Measurements from ENCODE around the gene AKAP9. TPM values are rescaled to one million over a fixed set of nuclear protein-coding genes. Genes with fewer than 3 reads are reported as not detected.
A peak's percentile ranks its signal among the peaks of the same experiment; 100 is the strongest.
"Not testable (repeated sequence)": the region's sequence is repeated elsewhere in the genome, so short reads cannot be mapped to it uniquely, and the experiment has no call there.

The AKAP9 gene
- total and polyA plus RNA-seq, 4 donors, result 13.8 to 81.2 (median 38.6) TPM

GRCh38 chr7:92006046-92006445, 65.4 kb downstream of the AKAP9 start:
- DNase-seq, result no peak
- H3K4me3 ChIP-seq (ENCODE audit: low read length in 2 of 2), result no peak overlapping the region
- no peaks in the 10 kb centered on the region for H3K4me1 ChIP-seq (ENCODE audit: control insufficient read depth in 1 of 2, insufficient read depth in 2 of 2, low read length in 2 of 2)
- no peak for ATAC-seq (ENCODE audit: low FRiP score)
- H3K9me3 ChIP-seq (ENCODE audit: control insufficient read depth, low read length), result no peaks in the 10 kb centered on the region
- H3K27ac ChIP-seq (ENCODE audit: low read depth in 1 of 2, low read length in 2 of 2), result no peak overlapping the region
- intact Hi-C loops (cut with DNase I), result no loop called here
- H3K36me3 ChIP-seq (ENCODE audit: control insufficient read depth in 1 of 2, insufficient read depth in 2 of 2, low read length in 1 of 2), result peaks cover 0 to 1% of the 10 kb centered on the region in 2 donors
- H3K27me3 ChIP-seq (ENCODE audit: control insufficient read depth in 1 of 2, insufficient read depth in 2 of 2, low read length in 1 of 2), result no peaks in the 10 kb centered on the region
- 96% methylated on average over 2 of the region's 2 CpGs for WGBS, 2 donors

- 98 to 99% methylated on average over 5 of the region's 5 CpGs for WGBS, 2 donors
- no peak overlapping the region for H3K4me3 ChIP-seq (ENCODE audit: low read length in 2 of 2)
- H3K9me3 ChIP-seq (ENCODE audit: control insufficient read depth, low read length), result no peaks in the 10 kb centered on the region
- no peak overlapping the region for H3K27ac ChIP-seq (ENCODE audit: low read depth in 1 of 2, low read length in 2 of 2)
- H3K36me3 ChIP-seq (ENCODE audit: control insufficient read depth in 1 of 2, insufficient read depth in 2 of 2, low read length in 1 of 2), result peaks cover 0 to 1% of the 10 kb centered on the region in 2 donors
- ATAC-seq (ENCODE audit: low FRiP score), result no peak
- no peaks in the 10 kb centered on the region for H3K27me3 ChIP-seq (ENCODE audit: control insufficient read depth in 1 of 2, insufficient read depth in 2 of 2, low read length in 1 of 2)
- H3K4me1 ChIP-seq (ENCODE audit: control insufficient read depth in 1 of 2, insufficient read depth in 2 of 2, low read length in 2 of 2), result no peaks in the 10 kb centered on the region
- intact Hi-C loops (cut with DNase I), result no loop called here
- DNase-seq, result no peak
Observed at GRCh38 chr7:92010215-92010614, 69.6 kb downstream of the AKAP9 start.

- intact Hi-C loops (cut with DNase I), result no loop called here
- H3K36me3 ChIP-seq (ENCODE audit: control insufficient read depth in 1 of 2, insufficient read depth in 2 of 2, low read length in 1 of 2), result no peaks in the 10 kb centered on the region
- no peak for DNase-seq
- H3K27me3 ChIP-seq (ENCODE audit: control insufficient read depth in 1 of 2, insufficient read depth in 2 of 2, low read length in 1 of 2), result no peaks in the 10 kb centered on the region
- no peak overlapping the region for H3K4me3 ChIP-seq (ENCODE audit: low read length in 2 of 2)
- no peak for ATAC-seq (ENCODE audit: low FRiP score)
- H3K27ac ChIP-seq (ENCODE audit: low read depth in 1 of 2, low read length in 2 of 2), result no peak overlapping the region
- peaks cover 0 to 3% of the 10 kb centered on the region in 2 donors for H3K4me1 ChIP-seq (ENCODE audit: control insufficient read depth in 1 of 2, insufficient read depth in 2 of 2, low read length in 2 of 2)
- H3K9me3 ChIP-seq (ENCODE audit: control insufficient read depth, low read length), result no peaks in the 10 kb centered on the region
Observed at GRCh38 chr7:92013611-92014010, 72.9 kb downstream of the AKAP9 start.

- no peaks in the 10 kb centered on the region for H3K27me3 ChIP-seq (ENCODE audit: control insufficient read depth in 1 of 2, insufficient read depth in 2 of 2, low read length in 1 of 2)
- peaks cover 0 to 3% of the 10 kb centered on the region in 2 donors for H3K4me1 ChIP-seq (ENCODE audit: control insufficient read depth in 1 of 2, insufficient read depth in 2 of 2, low read length in 2 of 2)
- ATAC-seq (ENCODE audit: low FRiP score) (no peak), DNase-seq (no peak)
- H3K27ac ChIP-seq (ENCODE audit: low read depth in 1 of 2, low read length in 2 of 2), result no peak overlapping the region
- peaks cover 2 to 6% of the 10 kb centered on the region in 2 donors for H3K36me3 ChIP-seq (ENCODE audit: control insufficient read depth in 1 of 2, insufficient read depth in 2 of 2, low read length in 1 of 2)
- no peaks in the 10 kb centered on the region for H3K9me3 ChIP-seq (ENCODE audit: control insufficient read depth, low read length)
- H3K4me3 ChIP-seq (ENCODE audit: low read length in 2 of 2), result no peak overlapping the region
- intact Hi-C loops (cut with DNase I), result loop anchor here in 1 of 2 donors (10.0 kb wide), 1 partner anchor 76 kb away; the partner anchor contains the start of gene AKAP9
Observed at GRCh38 chr7:92020636-92021035, 80.0 kb downstream of the AKAP9 start.

- DNase-seq, result no peak
- H3K36me3 ChIP-seq (ENCODE audit: control insufficient read depth in 1 of 2, insufficient read depth in 2 of 2, low read length in 1 of 2), result peaks cover 2 to 6% of the 10 kb centered on the region in 2 donors
- H3K4me1 ChIP-seq (ENCODE audit: control insufficient read depth in 1 of 2, insufficient read depth in 2 of 2, low read length in 2 of 2), result no peaks in the 10 kb centered on the region
- no peak for ATAC-seq (ENCODE audit: low FRiP score)
- H3K9me3 ChIP-seq (ENCODE audit: control insufficient read depth, low read length), result no peaks in the 10 kb centered on the region
- no peaks in the 10 kb centered on the region for H3K27me3 ChIP-seq (ENCODE audit: control insufficient read depth in 1 of 2, insufficient read depth in 2 of 2, low read length in 1 of 2)
- 4 to 8% methylated on average over 3 of the region's 3 CpGs for WGBS, 2 donors
- no peak overlapping the region for H3K27ac ChIP-seq (ENCODE audit: low read depth in 1 of 2, low read length in 2 of 2)
- intact Hi-C loops (cut with DNase I), result loop anchor here in 1 of 2 donors (10.0 kb wide), 1 partner anchor 80 kb away; the partner anchor contains the start of gene AKAP9
- H3K4me3 ChIP-seq (ENCODE audit: low read length in 2 of 2), result no peak overlapping the region
Observed at GRCh38 chr7:92025260-92025659, 84.6 kb downstream of the AKAP9 start.

GRCh38 chr7:92026635-92027034, 86.0 kb downstream of the AKAP9 start:
- H3K4me3 ChIP-seq (ENCODE audit: low read length in 2 of 2); H3K9me3 ChIP-seq (ENCODE audit: control insufficient read depth, low read length); H3K4me1 ChIP-seq (ENCODE audit: control insufficient read depth in 1 of 2, insufficient read depth in 2 of 2, low read length in 2 of 2); H3K27ac ChIP-seq (ENCODE audit: low read depth in 1 of 2, low read length in 2 of 2); ATAC-seq (ENCODE audit: low FRiP score); H3K27me3 ChIP-seq (ENCODE audit: control insufficient read depth in 1 of 2, insufficient read depth in 2 of 2, low read length in 1 of 2); H3K36me3 ChIP-seq (ENCODE audit: control insufficient read depth in 1 of 2, insufficient read depth in 2 of 2, low read length in 1 of 2): not testable (repeated sequence)
- 98 to 99% methylated on average over 22 to 24 of the region's 24 CpGs for WGBS, 2 donors
- intact Hi-C loops (cut with DNase I), result loop anchor here in 1 of 2 donors (10.0 kb wide), 1 partner anchor 82 kb away; the partner anchor contains the start of gene AKAP9
- peak in 1 of 2 donors; percentile 66 for DNase-seq

GRCh38 chr7:92027128-92027527, 86.5 kb downstream of the AKAP9 start:
- not testable (repeated sequence) for ATAC-seq (ENCODE audit: low FRiP score); H3K36me3 ChIP-seq (ENCODE audit: control insufficient read depth in 1 of 2, insufficient read depth in 2 of 2, low read length in 1 of 2); H3K27me3 ChIP-seq (ENCODE audit: control insufficient read depth in 1 of 2, insufficient read depth in 2 of 2, low read length in 1 of 2); H3K27ac ChIP-seq (ENCODE audit: low read depth in 1 of 2, low read length in 2 of 2); H3K4me1 ChIP-seq (ENCODE audit: control insufficient read depth in 1 of 2, insufficient read depth in 2 of 2, low read length in 2 of 2); H3K9me3 ChIP-seq (ENCODE audit: control insufficient read depth, low read length); H3K4me3 ChIP-seq (ENCODE audit: low read length in 2 of 2); DNase-seq
- WGBS, 2 donors, result 99% methylated on average over 23 to 29 of the region's 29 CpGs
- intact Hi-C loops (cut with DNase I), result loop anchor here in 1 of 2 donors (10.0 kb wide), 1 partner anchor 82 kb away; the partner anchor contains the start of gene AKAP9

GRCh38 chr7:92028226-92028625, 87.6 kb downstream of the AKAP9 start:
- H3K9me3 ChIP-seq (ENCODE audit: control insufficient read depth, low read length), result no peaks in the 10 kb centered on the region
- WGBS, 2 donors, result 92 to 94% methylated on average over 2 of the region's 2 CpGs
- intact Hi-C loops (cut with DNase I), result loop anchor here in 1 of 2 donors (10.0 kb wide), 1 partner anchor 83 kb away; the partner anchor contains the start of gene AKAP9
- H3K27me3 ChIP-seq (ENCODE audit: control insufficient read depth in 1 of 2, insufficient read depth in 2 of 2, low read length in 1 of 2), result no peaks in the 10 kb centered on the region
- H3K4me1 ChIP-seq (ENCODE audit: control insufficient read depth in 1 of 2, insufficient read depth in 2 of 2, low read length in 2 of 2), result no peaks in the 10 kb centered on the region
- ATAC-seq (ENCODE audit: low FRiP score), result no peak
- no peak overlapping the region for H3K4me3 ChIP-seq (ENCODE audit: low read length in 2 of 2)
- H3K36me3 ChIP-seq (ENCODE audit: control insufficient read depth in 1 of 2, insufficient read depth in 2 of 2, low read length in 1 of 2), result peaks cover 2 to 6% of the 10 kb centered on the region in 2 donors
- no peak overlapping the region for H3K27ac ChIP-seq (ENCODE audit: low read depth in 1 of 2, low read length in 2 of 2)
- DNase-seq, result no peak

- no peaks in the 10 kb centered on the region for H3K9me3 ChIP-seq (ENCODE audit: control insufficient read depth, low read length)
- H3K4me1 ChIP-seq (ENCODE audit: control insufficient read depth in 1 of 2, insufficient read depth in 2 of 2, low read length in 2 of 2), result no peaks in the 10 kb centered on the region
- 98% methylated on average over 1 of the region's 1 CpG for WGBS, 2 donors
- no peak overlapping the region for H3K27ac ChIP-seq (ENCODE audit: low read depth in 1 of 2, low read length in 2 of 2)
- intact Hi-C loops (cut with DNase I), result loop anchor here in 1 of 2 donors (10.0 kb wide), 1 partner anchor 84 kb away; the partner anchor contains the start of gene AKAP9
- DNase-seq, result no peak
- H3K36me3 ChIP-seq (ENCODE audit: control insufficient read depth in 1 of 2, insufficient read depth in 2 of 2, low read length in 1 of 2), result peaks cover under 1 to 1% of the 10 kb centered on the region in 2 donors
- ATAC-seq (ENCODE audit: low FRiP score), result no peak
- no peaks in the 10 kb centered on the region for H3K27me3 ChIP-seq (ENCODE audit: control insufficient read depth in 1 of 2, insufficient read depth in 2 of 2, low read length in 1 of 2)
- H3K4me3 ChIP-seq (ENCODE audit: low read length in 2 of 2), result no peak overlapping the region
Observed at GRCh38 chr7:92028686-92029085, 88.0 kb downstream of the AKAP9 start.
